HepG2 (cell line): ENCODE results near the gene INSYN2B. TPM values are rescaled to one million over a fixed set of nuclear protein-coding genes. Genes with fewer than 3 reads are reported as not detected.

Experiments used
- ATAC-seq: fragments of 200-7000 bp; cut with Tn5 transposase; 3 replicates; pipeline ENCODE4 v1.9.1; 2020; ENCODE audit warnings: mild to moderate bottlenecking, moderate library complexity
- BruUV-seq: library from RNA; stranded (reverse); fragments of 400-500 nt; replicated peaks from 2 replicates; lab custom pipeline; 2021; lab: Mats Ljungman, UMichigan
- CTCF ChIA-PET: fragments of 300-600 bp; formaldehyde crosslinking; extraction: SDS; loops from one replicate; lab custom pipeline; 2021; ENCODE audit warnings: low total read pairs, inconsistent platforms, low intra/inter-chr PET ratio; lab: Yijun Ruan, JAX
- POLR2A ChIA-PET: fragments of 350-600 bp; sonication (Branson Sonifier 250); formaldehyde crosslinking; loops from one replicate; lab custom pipeline; 2020; ENCODE audit warnings: antibody characterized with exemption, inconsistent platforms; lab: Yijun Ruan, JAX
- DNase-seq: peaks from one replicate; pipeline ENCODE4 v3.0.0-alpha.2; 2015; ENCODE audit warnings: low spot score
- FAIRE-seq: peaks from 3 replicates; lab custom pipeline; 2011; peaks lifted over from hg19 to GRCh38; lab: Jason Lieb, UNC
- H2AFZ ChIP-seq: one replicate; pipeline ENCODE4 v1.6.1; 2011; ENCODE audit warnings: low read length, inconsistent platforms
- H3K27ac ChIP-seq: fragments of 300-600 bp; 3 replicates; pipeline ENCODE4 v1.8.0; 2011; ENCODE audit warnings: mixed run types, mild to moderate bottlenecking, mixed read lengths, low read length, inconsistent platforms; ENCODE audit not compliant: insufficient read depth; ENCODE audit errors: extremely low read length
- H3K27me3 ChIP-seq, 2 experiments: fragments of 200-600 bp in 1 of 2; 2 replicates in 1 of 2; 3 replicates in 1 of 2; pipeline versions ENCODE4 v1.6.0 to v1.8.0; 2011; ENCODE audit warnings: low read length in 2 of 2, mild to moderate bottlenecking in 2 of 2, moderate library complexity in 2 of 2, inconsistent platforms in 1 of 2; ENCODE audit not compliant: insufficient read depth in 2 of 2, control insufficient read depth in 1 of 2
- H3K36me3 ChIP-seq, 2 experiments: fragments of 200-600 bp in 1 of 2; replicated peaks in 1 of 2; 2 replicates in 1 of 2; 3 replicates in 1 of 2; pipeline versions ENCODE4 v1.5.1 to v1.8.0; 2011; ENCODE audit warnings: low read length in 2 of 2, inconsistent platforms in 1 of 2; ENCODE audit not compliant: insufficient read depth in 2 of 2, control insufficient read depth in 1 of 2
- H3K4me1 ChIP-seq: 2 replicates; pipeline ENCODE4 v1.5.1; 2012; ENCODE audit warnings: low read length, inconsistent platforms; ENCODE audit not compliant: insufficient read depth
- H3K4me2 ChIP-seq: 2 replicates; pipeline ENCODE4 v1.6.0; 2011; ENCODE audit warnings: low read depth, low read length, inconsistent platforms
- H3K4me3 ChIP-seq, 3 experiments: fragments of 200-600 bp in 1 of 3; sonication (generic), shearing (Covaris generic) in 1 of 3; replicated peaks in 1 of 3; 2 replicates each; pipeline ENCODE4 v1.5.1; 2011 to 2016; ENCODE audit warnings: low read length in 3 of 3, inconsistent platforms in 2 of 3, low read depth in 2 of 3, mild to moderate bottlenecking in 2 of 3, control low read depth in 1 of 3, mixed read lengths in 1 of 3; ENCODE audit not compliant: insufficient read depth in 1 of 3
- H3K79me2 ChIP-seq: one replicate; pipeline ENCODE4 v1.6.1; 2011; ENCODE audit warnings: low read length, inconsistent platforms; ENCODE audit not compliant: insufficient read depth
- H3K9ac ChIP-seq: 2 replicates; pipeline ENCODE4 v1.6.0; 2011; ENCODE audit warnings: mild to moderate bottlenecking, low read depth, low read length, inconsistent platforms; ENCODE audit not compliant: insufficient read depth
- H3K9me3 ChIP-seq: 2 replicates; pipeline ENCODE4 v1.5.1; 2012; ENCODE audit warnings: mild to moderate bottlenecking, low read length
- H4K20me1 ChIP-seq: 2 replicates; pipeline ENCODE4 v1.6.0; 2011; ENCODE audit warnings: inconsistent platforms, mild to moderate bottlenecking, low read length, moderate library complexity; ENCODE audit not compliant: insufficient read depth
- DRAP1 ChIP-seq: IDR thresholded peaks from 2 replicates; pipeline ENCODE4 v1.6.1; 2016; ENCODE audit warnings: missing genetic modification reagents, missing compliant biosample characterization
- NAIF1 ChIP-seq: sonication (generic); formaldehyde crosslinking; IDR thresholded peaks from 2 replicates; pipeline ENCODE4 v1.5.0; 2020; ENCODE audit warnings: mild to moderate bottlenecking, missing genetic modification reagents, borderline replicate concordance
- SETDB1 ChIP-seq: sonication (generic); formaldehyde crosslinking; IDR thresholded peaks from 2 replicates; pipeline ENCODE4 v1.5.1; 2020; ENCODE audit warnings: missing genetic modification reagents, mild to moderate bottlenecking, borderline replicate concordance
- SNAPC4 ChIP-seq: sonication (generic); formaldehyde crosslinking; IDR thresholded peaks from 2 replicates; pipeline ENCODE4 v1.4.0; 2020; ENCODE audit warnings: mild to moderate bottlenecking, missing genetic modification reagents
- TSC22D2 ChIP-seq: sonication (generic); formaldehyde crosslinking; IDR thresholded peaks from 2 replicates; pipeline ENCODE4 v1.5.1; 2020; ENCODE audit warnings: missing genetic modification reagents, mild to moderate bottlenecking, borderline replicate concordance
- ZNF17 ChIP-seq: sonication (generic); formaldehyde crosslinking; IDR thresholded peaks from 2 replicates; pipeline ENCODE4 v1.5.0; 2020; ENCODE audit warnings: mild to moderate bottlenecking, missing genetic modification reagents
- ZNF224 ChIP-seq: sonication (generic); formaldehyde crosslinking; IDR thresholded peaks from 2 replicates; pipeline ENCODE4 v1.5.0; 2020; ENCODE audit warnings: mild to moderate bottlenecking, missing genetic modification reagents
- ZNF362 ChIP-seq: sonication (generic); formaldehyde crosslinking; IDR thresholded peaks from 2 replicates; pipeline ENCODE4 v1.4.0; 2020; ENCODE audit warnings: missing genetic modification reagents, mild to moderate bottlenecking, borderline replicate concordance
- WGBS: methylation state at CpG from one replicate; pipeline ENCODE4 v1.1.6; 2017; ENCODE audit warnings: low lambda C conversion rate; 5-methylcytosine and 5-hydroxymethylcytosine counted together
- in situ Hi-C: cut with HindIII; loops from 2 replicates; pipeline ENCODE4 v1.10.0; 2017; ENCODE audit warnings: low pct_unique_long_range_greater_than_20kb; ENCODE audit not compliant: extremely low pct_ligation_motif_present
- intact Hi-C: fragments of 100-400 bp; cut with micrococcal nuclease; formaldehyde crosslinking; loops from one replicate; pipeline ENCODE4 v1.10.0; 2022; ENCODE audit not compliant: unreplicated experiment
- polyA plus RNA-seq, 8 experiments: library from polyadenylated mRNA; depleted of rRNA in 3 of 8; stranded (reverse) in 7 of 8; unstranded in 1 of 8; fragments of >200 nt; fragmentation: Illumina TruSeq in 4 of 8; extraction: Trizol in 4 of 8; gene quantifications; 2 replicates each; pipeline versions ENCODE4 v1.2.1 to v1.2.3, GENCODE V29; 2011 to 2016; ENCODE audit warnings: low read depth in 4 of 8, missing spikeins in 1 of 8, mixed read lengths in 1 of 8; ENCODE audit not compliant: insufficient read depth in 1 of 8
- total RNA-seq, 5 experiments: library from RNA; depleted of rRNA; stranded (reverse); fragments of >200 nt; fragmentation: Illumina TruSeq; extraction: Trizol; gene quantifications; 2 replicates each; pipeline ENCODE4 v1.2.3, GENCODE V29; 2016; ENCODE audit warnings: low read depth in 1 of 5
- TF ChIP-seq, protein P1 (sequence below): sonication (generic); formaldehyde crosslinking; IDR thresholded peaks from 2 replicates; pipeline ENCODE4 v1.5.0; 2020; ENCODE audit warnings: mild to moderate bottlenecking, missing genetic modification reagents
- TF ChIP-seq, protein P2 (sequence below): sonication (generic); formaldehyde crosslinking; IDR thresholded peaks from 2 replicates; pipeline ENCODE4 v1.4.0; 2020; ENCODE audit warnings: missing genetic modification reagents

Gene INSYN2B
- total and polyA plus RNA-seq, 2 of the 13 experiments (the other 11 are each of a cell fraction or from before 2014, with no cell fraction given): not detected

- TF ChIP-seq, protein P1, sequence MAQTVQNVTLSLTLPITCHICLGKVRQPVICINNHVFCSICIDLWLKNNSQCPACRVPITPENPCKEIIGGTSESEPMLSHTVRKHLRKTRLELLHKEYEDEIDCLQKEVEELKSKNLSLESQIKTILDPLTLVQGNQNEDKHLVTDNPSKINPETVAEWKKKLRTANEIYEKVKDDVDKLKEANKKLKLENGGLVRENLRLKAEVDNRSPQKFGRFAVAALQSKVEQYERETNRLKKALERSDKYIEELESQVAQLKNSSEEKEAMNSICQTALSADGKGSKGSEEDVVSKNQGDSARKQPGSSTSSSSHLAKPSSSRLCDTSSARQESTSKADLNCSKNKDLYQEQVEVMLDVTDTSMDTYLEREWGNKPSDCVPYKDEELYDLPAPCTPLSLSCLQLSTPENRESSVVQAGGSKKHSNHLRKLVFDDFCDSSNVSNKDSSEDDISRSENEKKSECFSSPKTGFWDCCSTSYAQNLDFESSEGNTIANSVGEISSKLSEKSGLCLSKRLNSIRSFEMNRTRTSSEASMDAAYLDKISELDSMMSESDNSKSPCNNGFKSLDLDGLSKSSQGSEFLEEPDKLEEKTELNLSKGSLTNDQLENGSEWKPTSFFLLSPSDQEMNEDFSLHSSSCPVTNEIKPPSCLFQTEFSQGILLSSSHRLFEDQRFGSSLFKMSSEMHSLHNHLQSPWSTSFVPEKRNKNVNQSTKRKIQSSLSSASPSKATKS (CRISPR knock-in tag): no peak
- TF ChIP-seq SNAPC4 (CRISPR knock-in tag) (no peak), ZNF362 (CRISPR knock-in tag) (no peak), ZNF224 (no peak), ZNF17 (CRISPR knock-in tag) (no peak), DRAP1 (CRISPR knock-in tag) (no peak), NAIF1 (CRISPR knock-in tag) (no peak), SETDB1 (no peak), TSC22D2 (CRISPR knock-in tag) (no peak)
- TF ChIP-seq, protein P2, sequence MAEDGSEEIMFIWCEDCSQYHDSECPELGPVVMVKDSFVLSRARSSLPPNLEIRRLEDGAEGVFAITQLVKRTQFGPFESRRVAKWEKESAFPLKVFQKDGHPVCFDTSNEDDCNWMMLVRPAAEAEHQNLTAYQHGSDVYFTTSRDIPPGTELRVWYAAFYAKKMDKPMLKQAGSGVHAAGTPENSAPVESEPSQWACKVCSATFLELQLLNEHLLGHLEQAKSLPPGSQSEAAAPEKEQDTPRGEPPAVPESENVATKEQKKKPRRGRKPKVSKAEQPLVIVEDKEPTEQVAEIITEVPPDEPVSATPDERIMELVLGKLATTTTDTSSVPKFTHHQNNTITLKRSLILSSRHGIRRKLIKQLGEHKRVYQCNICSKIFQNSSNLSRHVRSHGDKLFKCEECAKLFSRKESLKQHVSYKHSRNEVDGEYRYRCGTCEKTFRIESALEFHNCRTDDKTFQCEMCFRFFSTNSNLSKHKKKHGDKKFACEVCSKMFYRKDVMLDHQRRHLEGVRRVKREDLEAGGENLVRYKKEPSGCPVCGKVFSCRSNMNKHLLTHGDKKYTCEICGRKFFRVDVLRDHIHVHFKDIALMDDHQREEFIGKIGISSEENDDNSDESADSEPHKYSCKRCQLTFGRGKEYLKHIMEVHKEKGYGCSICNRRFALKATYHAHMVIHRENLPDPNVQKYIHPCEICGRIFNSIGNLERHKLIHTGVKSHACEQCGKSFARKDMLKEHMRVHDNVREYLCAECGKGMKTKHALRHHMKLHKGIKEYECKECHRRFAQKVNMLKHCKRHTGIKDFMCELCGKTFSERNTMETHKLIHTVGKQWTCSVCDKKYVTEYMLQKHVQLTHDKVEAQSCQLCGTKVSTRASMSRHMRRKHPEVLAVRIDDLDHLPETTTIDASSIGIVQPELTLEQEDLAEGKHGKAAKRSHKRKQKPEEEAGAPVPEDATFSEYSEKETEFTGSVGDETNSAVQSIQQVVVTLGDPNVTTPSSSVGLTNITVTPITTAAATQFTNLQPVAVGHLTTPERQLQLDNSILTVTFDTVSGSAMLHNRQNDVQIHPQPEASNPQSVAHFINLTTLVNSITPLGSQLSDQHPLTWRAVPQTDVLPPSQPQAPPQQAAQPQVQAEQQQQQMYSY: no peak
- Histone ChIP-seq H3K4me1 (no peaks in the 10 kb centered on the region), H3K4me2 (no peak overlapping the region), H3K4me3 (no peak overlapping the region), H2AFZ (no peak overlapping the region), H3K9me3 (no peaks in the 10 kb centered on the region), H3K27ac (no peak overlapping the region), H3K79me2 (no peaks in the 10 kb centered on the region), H4K20me1 (no peaks in the 10 kb centered on the region), H3K36me3 (no peaks in the 10 kb centered on the region), H3K27me3 (peaks cover 0 to 10% of the 10 kb centered on the region in 2 experiments; a peak in 3 of 5 replicates), H3K9ac (no peak overlapping the region)
- ChIA-PET CTCF (no interaction called here), POLR2A (no interaction called here)
- no TSS peak for BruUV-seq
- no peak for DNase-seq
- in situ Hi-C loops (no loop called here), intact Hi-C loops (no loop called here)
- WGBS: 1% methylated on average over 6 of the region's 6 CpGs
- ATAC-seq: no peak
- FAIRE-seq: no peak
Measured at GRCh38 chr5:170008376-170008775, 28.1 kb upstream of the INSYN2B start.
